ENCODE data around the gene LNX1.

GRCh38 chr4:53563824-53564223, 27.5 kb downstream of the LNX1 start:
- TF ChIP-seq CTCF (IDR thresholded peaks at IDR 0.05): no peak
- no peak for TF ChIP-seq ZFX (IDR thresholded peaks at IDR 0.05; ENCODE audit: borderline replicate concordance)
